ENCODE results near the gene KCTD4.

Gene KCTD4

GRCh38 chr13:45196096-45196495, 4.7 kb downstream of the KCTD4 start:
- Histone ChIP-seq H3K4me1 (ENCODE audit: low read length) (peaks cover 24% of the 10 kb centered on the region), H3K27me3 (replicated peaks; ENCODE audit: insufficient read depth, low read length) (no peaks in the 10 kb centered on the region), H3K36me3 (replicated peaks; ENCODE audit: insufficient read depth, low read length) (no peaks in the 10 kb centered on the region), H3K9me2 (replicated peaks; ENCODE audit: insufficient read depth, low read length) (no peaks in the 10 kb centered on the region), H3K4me3 (ENCODE audit: low read length) (no peak overlapping the region), H3K79me2 (ENCODE audit: low read length) (peaks cover 5% of the 10 kb centered on the region; the same call in 1 of the 2 replicates), H3K9me3 (replicated peaks; ENCODE audit: insufficient read depth, low read length) (no peaks in the 10 kb centered on the region), H4K20me1 (ENCODE audit: insufficient read depth, low read length) (no peaks in the 10 kb centered on the region), H3K27ac (ENCODE audit: low read length) (no peak overlapping the region; the same call in 1 of the 2 replicates), H3K9ac (ENCODE audit: low read length) (no peak overlapping the region), H3F3A (ENCODE audit: insufficient read depth, low read length) (peaks cover 5% of the 10 kb centered on the region; the same call in 1 of the 2 replicates), H2AFZ (ENCODE audit: low read length) (no peak overlapping the region), H3K4me2 (ENCODE audit: low read depth, low read length) (no peak overlapping the region)
- no peak for TF ChIP-seq EZH2 (optimal IDR thresholded peaks at IDR 0.05; ENCODE audit: low read depth, low read length)
- no peak for TF ChIP-seq CTCF (IDR thresholded peaks at IDR 0.05; ENCODE audit: low read length)
- no peak for TF ChIP-seq EZH2phosphoT487 (IDR thresholded peaks at IDR 0.05; ENCODE audit: low read length)
- no peak for DNase-seq

GRCh38 chr13:45195421-45195820, 5.4 kb downstream of the KCTD4 start:
- TF ChIP-seq EZH2phosphoT487 (IDR thresholded peaks at IDR 0.05; ENCODE audit: low read length) (no peak), CTCF (IDR thresholded peaks at IDR 0.05; ENCODE audit: low read length) (no peak), EZH2 (optimal IDR thresholded peaks at IDR 0.05; ENCODE audit: low read depth, low read length) (no peak)
- Histone ChIP-seq H3K27ac (ENCODE audit: low read length) (no peak overlapping the region), H3K4me3 (ENCODE audit: low read length) (no peak overlapping the region), H3K4me1 (ENCODE audit: low read length) (peaks cover 24% of the 10 kb centered on the region), H3K9me2 (replicated peaks; ENCODE audit: insufficient read depth, low read length) (no peaks in the 10 kb centered on the region), H3K9me3 (replicated peaks; ENCODE audit: insufficient read depth, low read length) (no peaks in the 10 kb centered on the region), H2AFZ (ENCODE audit: low read length) (no peak overlapping the region), H3K4me2 (ENCODE audit: low read depth, low read length) (no peak overlapping the region), H3K27me3 (replicated peaks; ENCODE audit: insufficient read depth, low read length) (no peaks in the 10 kb centered on the region), H3K9ac (ENCODE audit: low read length) (no peak overlapping the region), H3F3A (ENCODE audit: insufficient read depth, low read length) (peaks cover 5% of the 10 kb centered on the region; the same call in 1 of the 2 replicates), H3K36me3 (replicated peaks; ENCODE audit: insufficient read depth, low read length) (no peaks in the 10 kb centered on the region), H3K79me2 (ENCODE audit: low read length) (peaks cover 5% of the 10 kb centered on the region; the same call in 1 of the 2 replicates), H4K20me1 (ENCODE audit: insufficient read depth, low read length) (no peaks in the 10 kb centered on the region)
- no peak for DNase-seq

GRCh38 chr13:45194081-45194939, 6.5 kb downstream of the KCTD4 start:
- no peaks in the 10 kb centered on the region for H3K9me3 ChIP-seq (replicated peaks; ENCODE audit: insufficient read depth, low read length)
- no peaks in the 10 kb centered on the region for H3K36me3 ChIP-seq (replicated peaks; ENCODE audit: insufficient read depth, low read length)
- no peak for DNase-seq
- no peak overlapping the region for H3K9ac ChIP-seq (ENCODE audit: low read length)
- no peaks in the 10 kb centered on the region for H3K9me2 ChIP-seq (replicated peaks; ENCODE audit: insufficient read depth, low read length)
- no peaks in the 10 kb centered on the region for H3K27me3 ChIP-seq (replicated peaks; ENCODE audit: insufficient read depth, low read length)
- H2AFZ ChIP-seq (ENCODE audit: low read length), result no peak overlapping the region
- peaks cover 5% of the 10 kb centered on the region; the same call in 1 of the 2 replicates for H3K79me2 ChIP-seq (ENCODE audit: low read length)
- no peaks in the 10 kb centered on the region for H4K20me1 ChIP-seq (ENCODE audit: insufficient read depth, low read length)
- H3K27ac ChIP-seq (ENCODE audit: low read length), result no peak overlapping the region
- TF ChIP-seq EZH2 (optimal IDR thresholded peaks at IDR 0.05; ENCODE audit: low read depth, low read length) (no peak), EZH2phosphoT487 (IDR thresholded peaks at IDR 0.05; ENCODE audit: low read length) (no peak), CTCF (IDR thresholded peaks at IDR 0.05; ENCODE audit: low read length) (no peak)
- no peak overlapping the region for H3K4me2 ChIP-seq (ENCODE audit: low read depth, low read length)
- H3K4me3 ChIP-seq (ENCODE audit: low read length), result no peak overlapping the region
- H3F3A ChIP-seq (ENCODE audit: insufficient read depth, low read length), result peaks cover 5% of the 10 kb centered on the region; the same call in 1 of the 2 replicates
- H3K4me1 ChIP-seq (ENCODE audit: low read length), result peaks cover 24% of the 10 kb centered on the region

All from MM.1S (cell line).